Endometrial microvascular endothelial cells (primary cell): ENCODE results near the gene RECQL5. TPM values are rescaled to one million over a fixed set of nuclear protein-coding genes. Genes with fewer than 3 reads are reported as not detected.

Source experiments
- in situ Hi-C: cut with HindIII; loops from 2 replicates; pipeline ENCODE4 v1.10.0; 2017; ENCODE audit warnings: low sequenced_read_pairs, low pct_unique_long_range_greater_than_20kb; ENCODE audit errors: inconsistent ontology term
- total RNA-seq: library from RNA; depleted of rRNA; stranded (reverse); fragments of >200 nt; gene quantifications from one replicate; pipeline ENCODE4 v1.2.3, GENCODE V29; 2015; ENCODE audit errors: inconsistent ontology term

The RECQL5 gene
- total RNA-seq, 1 donor from 2014 or later, result 9.8 TPM

DNA sequence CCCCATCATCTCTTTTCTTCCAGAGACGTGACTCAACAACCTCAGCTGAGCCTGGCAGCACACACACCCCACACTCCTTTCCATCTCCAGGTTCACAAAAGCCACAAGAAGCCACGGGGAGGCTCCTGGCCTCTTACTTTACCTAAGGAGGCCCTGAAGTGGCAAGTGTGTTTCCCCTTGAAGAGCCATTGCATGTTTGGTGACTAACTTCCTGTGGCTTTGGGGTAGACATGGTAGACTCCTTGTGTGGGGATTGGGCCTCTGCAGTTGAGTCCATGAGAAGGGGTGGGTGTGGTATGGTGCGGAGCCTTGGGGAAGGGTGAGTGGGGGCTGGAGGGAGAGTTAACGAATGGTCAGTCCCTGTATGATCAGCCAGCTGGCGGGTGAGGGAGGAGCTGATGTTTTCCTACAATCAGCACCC lies 24.4 kb upstream of the RECQL5 start:
- in situ Hi-C loops, result no loop called here

DNA sequence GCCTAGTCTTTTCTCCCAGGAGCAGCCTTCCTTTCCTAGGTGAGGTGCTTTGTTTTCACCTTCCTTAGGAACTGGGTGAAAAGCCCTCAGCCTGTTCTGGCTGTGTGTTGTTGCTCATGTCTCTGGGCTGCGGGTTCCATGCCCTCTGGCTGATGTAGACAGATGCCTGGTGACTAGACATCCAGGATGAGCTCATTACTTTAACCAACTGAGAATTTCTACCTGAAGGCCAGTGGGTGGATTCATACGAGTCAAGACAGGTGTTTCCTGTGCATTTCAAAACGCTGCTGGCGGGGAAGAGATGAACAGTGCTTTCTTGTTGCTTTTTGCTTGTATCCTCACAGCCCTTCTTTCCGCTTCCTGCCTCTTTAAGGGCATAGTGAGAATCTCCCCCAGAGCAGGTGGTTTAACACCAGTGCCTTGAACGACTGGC lies 22.5 kb upstream of the RECQL5 start:
- in situ Hi-C loops, result no loop called here

DNA sequence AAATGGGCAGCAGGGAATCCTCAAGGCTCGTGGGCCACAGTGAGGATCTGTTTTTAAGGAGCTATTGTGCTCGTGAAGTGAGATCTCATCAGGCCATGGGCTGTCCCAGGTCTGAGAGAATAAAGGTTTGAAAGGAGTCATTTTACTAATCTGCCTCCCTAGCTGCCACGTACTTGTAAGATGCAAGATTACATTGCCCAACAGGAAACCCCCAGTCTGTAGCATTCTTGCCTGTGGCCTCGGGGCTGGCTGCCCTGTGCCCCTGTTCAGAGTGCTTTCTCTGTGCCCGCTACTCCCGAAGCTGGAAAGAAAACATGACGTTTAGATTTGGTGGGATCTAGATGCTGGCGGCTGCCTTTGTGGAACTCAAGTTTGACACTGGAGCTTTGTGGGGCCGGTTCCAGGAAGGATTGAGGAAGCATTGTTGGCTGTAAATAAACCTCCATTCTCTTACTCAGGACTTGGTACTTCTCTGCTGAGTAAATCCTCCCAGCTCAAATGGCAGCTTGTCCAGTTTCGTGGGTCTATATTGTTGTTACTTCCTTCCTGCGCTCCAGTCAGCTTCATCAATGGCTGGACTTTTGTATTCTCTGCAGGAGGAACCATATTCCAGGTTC lies 21.4 kb upstream of the RECQL5 start:
- in situ Hi-C loops, result no loop called here

DNA sequence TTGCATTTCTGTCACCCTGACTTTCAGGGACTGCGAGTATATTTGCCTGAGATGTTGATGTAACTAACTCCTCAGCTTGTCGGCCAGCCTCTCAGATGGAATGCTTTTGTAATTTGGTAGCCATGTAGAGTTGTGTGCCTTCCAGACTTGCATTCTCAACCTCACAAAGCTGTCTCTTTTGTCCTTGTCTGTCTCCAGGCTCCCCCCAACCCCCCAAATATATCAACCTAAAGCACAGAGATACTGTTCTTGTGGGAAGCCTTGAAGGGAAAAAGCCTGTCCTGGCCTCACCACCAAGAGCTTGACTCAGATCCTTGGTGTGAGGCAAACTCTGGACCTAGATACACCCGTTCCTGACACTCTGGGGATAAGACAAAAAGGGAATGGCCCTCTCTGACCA lies 18.5 kb upstream of the RECQL5 start:
- in situ Hi-C loops, result no loop called here

DNA sequence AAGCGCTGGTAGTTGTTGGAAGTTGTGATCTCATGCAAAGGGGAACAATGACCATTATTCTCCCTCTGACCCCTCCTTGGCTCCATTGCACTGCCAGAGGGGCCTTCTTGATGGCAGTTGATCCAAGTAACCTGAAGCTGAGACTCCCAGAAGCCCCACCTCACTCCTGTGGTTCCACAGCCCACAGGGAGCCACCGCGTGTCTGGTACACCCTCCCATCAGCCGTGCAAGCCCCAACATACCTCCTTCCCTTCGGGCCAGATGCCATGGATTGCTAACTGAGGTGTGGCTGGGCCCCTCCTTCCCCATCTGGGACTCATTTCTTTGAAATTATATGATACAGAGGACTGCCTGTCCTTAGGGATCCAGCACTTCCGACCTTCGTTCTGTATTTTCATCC lies 18.0 kb upstream of the RECQL5 start:
- in situ Hi-C loops, result loop anchor here (5.0 kb wide), 1 partner anchor 62 kb away; no protein-coding TSS in a partner anchor

DNA sequence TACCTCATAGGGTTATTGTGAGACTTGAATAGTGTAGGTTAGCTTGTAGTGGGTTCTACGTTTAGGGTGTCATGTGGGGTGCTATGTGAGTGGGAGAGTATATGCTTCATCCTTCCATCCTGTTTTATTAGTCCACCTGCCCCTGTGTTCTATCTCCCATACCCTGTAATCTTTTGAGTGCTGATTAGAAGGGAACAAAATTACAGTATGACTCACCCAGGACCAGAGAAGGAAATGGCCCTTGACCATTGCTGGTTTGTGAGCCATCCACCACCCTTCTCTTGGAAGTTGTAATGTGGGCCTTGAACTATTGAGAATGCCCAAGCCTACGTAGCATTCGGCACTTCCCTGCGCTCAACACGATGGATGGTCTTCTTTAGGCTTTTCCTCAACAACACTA lies 17.3 kb upstream of the RECQL5 start:
- in situ Hi-C loops, result loop anchor here (5.0 kb wide), 1 partner anchor 63 kb away; no protein-coding TSS in a partner anchor

DNA sequence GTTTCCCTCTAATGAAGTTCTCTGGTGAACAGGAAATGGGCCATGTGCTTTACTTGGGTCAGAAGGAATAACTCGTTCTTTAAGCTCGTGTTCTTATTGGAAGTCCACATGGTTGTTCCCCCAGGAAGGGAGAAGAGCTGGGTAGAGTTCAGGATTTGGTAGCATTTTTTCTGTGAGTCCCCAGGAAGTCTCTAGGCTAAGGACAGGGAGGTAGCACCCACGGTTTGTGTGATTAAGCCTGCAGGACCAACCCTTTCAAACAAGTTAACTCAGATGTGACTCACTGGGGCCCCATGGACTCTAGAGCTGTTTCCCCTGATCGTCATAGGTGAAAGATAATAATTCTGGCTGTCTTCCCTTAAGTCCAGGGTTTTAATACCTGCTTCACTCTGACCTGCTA lies 16.6 kb upstream of the RECQL5 start:
- in situ Hi-C loops, result loop anchor here (5.0 kb wide), 1 partner anchor 64 kb away; no protein-coding TSS in a partner anchor

DNA sequence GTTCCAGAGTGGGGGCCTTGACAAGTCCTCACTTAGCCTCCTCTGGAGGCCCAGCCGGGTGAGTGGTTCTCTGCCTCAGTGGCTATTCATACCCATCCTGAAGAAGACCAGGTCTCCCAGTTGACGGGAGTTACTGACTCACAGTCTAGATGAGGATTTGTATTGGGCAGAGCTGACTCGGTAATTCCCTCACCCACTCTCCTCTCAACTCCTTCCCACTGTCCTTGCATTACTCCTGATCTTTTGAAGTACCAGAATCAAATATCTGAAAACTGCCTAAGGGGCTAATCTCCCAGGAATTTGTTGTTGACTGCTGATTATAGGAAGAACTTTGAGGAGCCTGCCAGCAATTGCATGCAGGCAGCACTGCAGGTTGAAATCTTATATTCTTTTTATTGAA lies 14.3 kb upstream of the RECQL5 start:
- in situ Hi-C loops, result loop anchor here (5.0 kb wide), 1 partner anchor 66 kb away; no protein-coding TSS in a partner anchor

DNA sequence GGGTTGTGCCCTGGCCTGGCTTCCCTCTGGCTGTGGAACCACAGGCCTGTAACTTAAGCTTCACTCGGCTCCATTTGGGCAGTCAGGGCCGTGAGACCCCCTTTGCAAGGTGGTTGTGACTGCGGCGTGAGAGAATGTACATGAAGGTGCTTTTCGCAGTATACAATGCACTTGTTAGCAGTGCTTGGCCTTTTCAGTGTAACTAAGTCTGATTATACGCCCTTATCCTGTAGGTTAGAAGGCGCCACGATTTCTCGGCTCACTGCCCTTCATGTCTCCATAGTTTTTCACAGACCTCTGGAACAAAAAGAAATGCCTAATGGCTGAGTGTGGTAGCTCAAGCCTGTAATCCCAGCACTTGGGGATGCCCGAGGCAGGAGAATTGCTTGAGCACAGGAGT lies 13.5 kb upstream of the RECQL5 start:
- in situ Hi-C loops, result loop anchor here (5.0 kb wide), 1 partner anchor 67 kb away; no protein-coding TSS in a partner anchor

DNA sequence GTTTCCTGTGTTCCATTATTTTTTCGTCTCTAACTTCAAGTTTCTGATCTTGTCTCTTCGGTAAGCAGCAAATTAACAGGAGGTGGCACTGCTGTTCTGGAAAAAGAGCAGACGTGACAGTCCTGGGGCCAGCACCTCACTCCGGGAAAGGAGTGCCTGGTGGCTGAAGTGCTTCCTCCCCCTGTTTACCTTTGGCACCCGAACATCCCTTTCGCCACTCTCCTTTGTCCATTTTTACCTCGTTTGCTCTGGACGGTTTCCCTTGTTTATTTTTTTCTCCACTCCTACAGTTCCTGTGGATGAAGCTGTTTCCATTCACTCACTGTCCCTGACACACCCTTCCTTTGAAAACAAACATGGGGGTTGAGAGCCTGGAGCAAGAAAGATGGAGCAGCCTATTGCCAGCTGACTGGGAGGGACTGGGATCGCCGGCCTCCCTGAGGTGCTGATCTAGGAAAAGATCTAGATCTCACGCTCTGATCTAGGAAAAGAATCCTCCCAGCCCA lies 12.8 kb upstream of the RECQL5 start:
- in situ Hi-C loops, result loop anchor here (5.0 kb wide), 1 partner anchor 68 kb away; no protein-coding TSS in a partner anchor

DNA sequence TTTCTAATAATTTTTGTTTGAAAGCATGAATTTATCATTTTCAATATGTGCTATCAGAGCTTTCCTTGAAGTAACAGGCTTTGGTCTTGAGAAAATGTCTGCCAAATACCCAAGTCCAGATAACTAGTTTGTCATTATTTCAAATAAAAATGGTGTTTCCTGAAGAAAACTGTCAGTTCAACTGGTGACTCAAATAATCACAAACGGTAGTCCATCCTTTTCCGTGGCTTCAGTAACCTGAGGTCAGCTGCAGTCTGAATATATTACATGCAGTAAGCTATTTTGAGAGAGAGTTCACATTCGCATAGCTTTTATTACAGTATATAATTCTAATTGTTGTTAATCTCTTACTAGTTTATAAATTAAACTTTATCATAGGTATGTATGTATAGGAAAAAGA lies 9.5 kb upstream of the RECQL5 start:
- in situ Hi-C loops, result no loop called here

DNA sequence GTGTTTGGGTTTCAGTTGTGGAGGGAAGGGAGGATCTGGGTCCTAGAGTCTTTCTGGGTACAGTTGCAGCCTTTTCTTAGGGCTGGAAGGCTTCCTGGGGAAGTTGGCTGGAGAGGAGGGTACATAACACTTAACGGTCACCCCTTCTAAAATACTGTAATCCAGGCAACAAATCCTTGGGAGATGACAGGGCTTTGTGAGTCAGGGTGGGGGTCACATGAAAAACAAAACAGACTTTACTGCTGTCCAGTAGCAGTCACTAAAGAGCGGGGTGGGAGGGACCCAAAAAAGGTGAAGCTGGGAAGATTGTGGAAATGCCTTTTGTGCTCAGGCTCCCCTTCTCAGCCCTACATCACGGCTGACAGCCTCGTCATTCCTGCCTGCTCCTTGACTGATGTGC lies 6.5 kb upstream of the RECQL5 start:
- in situ Hi-C loops, result no loop called here

DNA sequence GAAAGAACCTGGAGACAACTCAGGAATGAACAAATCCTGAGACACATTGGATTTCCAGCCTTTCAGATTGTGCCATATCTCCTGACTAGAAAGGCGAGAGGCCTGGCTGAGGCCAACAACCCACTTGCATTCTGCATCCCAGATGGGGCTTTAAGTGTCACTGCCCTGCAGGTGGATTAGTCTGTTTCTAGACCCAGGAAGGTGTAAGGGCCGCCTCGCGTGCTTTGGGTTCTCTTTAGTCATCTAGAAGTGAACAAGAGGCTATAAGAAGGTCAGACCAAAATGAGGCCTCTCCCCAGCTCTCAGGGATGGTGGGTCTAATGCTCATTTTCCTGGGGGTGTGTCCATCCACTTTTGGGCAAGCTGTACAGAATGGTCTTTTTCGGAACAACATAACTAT lies 5.1 kb upstream of the RECQL5 start:
- in situ Hi-C loops, result no loop called here

DNA sequence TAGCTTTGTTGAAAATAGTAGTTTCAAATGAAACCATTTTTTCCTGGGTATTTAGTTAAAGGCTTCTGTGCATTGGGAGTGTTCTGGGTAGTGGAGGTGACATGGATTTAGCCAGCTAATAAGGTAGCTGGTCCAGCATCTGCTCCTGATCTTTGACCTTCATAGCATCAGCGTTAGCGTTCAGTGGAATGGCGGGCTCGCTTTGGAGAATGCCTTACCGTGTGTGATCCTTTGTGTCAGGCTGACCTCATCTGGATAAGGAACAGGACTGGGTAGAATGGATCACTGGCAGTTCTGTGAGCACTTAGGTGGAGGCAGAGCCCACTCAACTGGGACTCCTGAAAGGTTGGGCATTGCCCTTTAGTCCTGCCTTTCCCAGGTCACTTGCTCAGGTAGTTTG lies 3.9 kb upstream of the RECQL5 start:
- in situ Hi-C loops, result no loop called here

DNA sequence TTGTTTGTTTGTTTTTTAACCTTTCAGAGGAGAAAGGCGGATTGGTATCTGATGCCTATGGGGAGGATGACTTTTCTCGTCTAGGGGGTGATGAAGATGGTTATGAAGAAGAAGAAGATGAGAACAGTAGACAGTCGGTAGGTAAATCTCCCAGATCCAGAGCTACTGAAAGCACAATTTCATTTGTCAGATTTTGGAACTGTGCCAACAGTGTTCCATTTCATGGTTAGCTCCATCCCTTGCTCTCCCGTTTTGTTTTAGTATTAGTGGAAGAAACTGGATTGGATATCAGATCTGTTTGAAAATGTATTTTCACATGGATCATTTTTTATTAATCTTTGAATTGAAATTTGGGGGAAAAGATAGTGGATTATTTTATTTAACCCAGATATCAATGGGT lies 1.5 kb upstream of the RECQL5 start:
- in situ Hi-C loops, result no loop called here

DNA sequence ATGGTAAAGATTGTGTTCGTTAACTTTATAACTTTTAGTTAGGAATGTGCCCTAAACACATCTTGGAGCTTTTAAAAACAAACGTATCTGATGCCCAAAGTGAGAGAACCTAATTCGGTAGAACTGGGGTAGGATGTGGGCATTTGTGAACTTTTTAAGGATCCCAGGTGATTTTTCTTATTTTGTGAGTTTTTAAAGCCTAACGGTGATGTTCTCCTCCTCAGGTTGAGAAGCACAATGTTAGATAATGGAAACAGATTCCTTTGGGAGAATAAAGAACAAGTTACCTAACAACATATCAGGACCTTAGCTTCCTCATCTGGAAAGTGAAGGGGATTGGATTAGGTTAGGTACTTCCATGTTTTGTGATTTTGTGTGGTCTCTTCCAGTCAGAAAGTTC lies 871 bp upstream of the RECQL5 start:
- in situ Hi-C loops, result no loop called here

DNA sequence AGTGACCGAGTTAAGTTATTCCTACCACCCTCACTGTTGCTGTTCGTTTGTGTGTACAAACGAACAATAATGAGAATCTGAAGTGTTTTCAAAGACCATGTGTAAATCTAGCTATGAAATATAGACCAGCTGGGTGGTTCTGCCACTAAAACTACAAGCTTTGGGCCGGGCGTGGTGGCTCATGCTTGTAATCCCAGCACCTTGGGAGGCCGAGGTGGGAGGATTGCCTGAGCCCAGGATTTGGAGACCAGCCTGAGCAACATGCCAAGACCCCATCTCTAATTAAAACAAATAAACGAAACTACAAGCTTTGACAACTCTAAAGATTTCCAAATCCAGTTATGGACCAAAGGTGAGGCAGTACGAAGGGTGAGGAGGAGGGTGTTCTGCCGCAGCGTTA lies 973 bp downstream of the RECQL5 start:
- in situ Hi-C loops, result no loop called here

DNA sequence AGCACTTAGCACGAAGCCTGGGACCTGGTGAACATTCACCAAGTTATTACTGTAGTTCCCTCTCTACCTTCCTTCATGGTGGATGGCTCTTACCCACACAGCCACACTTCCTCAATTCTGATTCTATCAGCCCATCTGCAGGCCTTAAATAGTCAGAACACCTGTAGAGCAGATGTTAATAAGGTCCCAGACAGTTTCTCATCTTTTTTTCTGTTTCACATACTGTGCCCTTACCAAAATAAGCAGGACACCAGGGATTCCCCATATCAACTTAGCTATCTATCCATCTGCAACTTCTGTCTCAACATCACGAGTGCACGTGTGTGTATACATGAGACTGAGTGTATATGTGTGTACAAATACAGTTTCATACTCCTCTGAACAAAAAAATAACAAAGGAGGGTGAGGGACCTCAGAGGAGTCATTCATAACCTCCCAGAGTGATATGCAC lies 2.8 kb downstream of the RECQL5 start:
- in situ Hi-C loops, result no loop called here

DNA sequence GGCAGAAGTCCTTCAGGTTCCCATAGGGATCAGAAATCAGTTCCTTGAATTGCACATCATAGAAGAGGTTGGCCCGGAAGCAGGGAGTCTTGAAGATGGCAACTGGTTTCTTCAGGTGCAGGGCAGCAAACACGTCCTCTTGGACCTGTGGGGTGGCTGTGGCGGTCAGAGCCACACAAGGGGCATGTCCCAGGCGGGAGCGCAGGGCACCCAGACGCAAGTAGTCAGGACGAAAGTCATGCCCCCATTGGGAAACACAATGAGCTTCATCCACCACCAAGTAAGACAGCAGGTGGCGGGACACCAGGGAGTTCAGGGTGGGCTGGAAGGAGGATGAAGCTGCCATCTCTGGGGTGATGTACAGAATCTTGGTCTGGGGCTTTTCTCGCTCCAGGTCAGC lies 4.4 kb downstream of the RECQL5 start:
- in situ Hi-C loops, result no loop called here

DNA sequence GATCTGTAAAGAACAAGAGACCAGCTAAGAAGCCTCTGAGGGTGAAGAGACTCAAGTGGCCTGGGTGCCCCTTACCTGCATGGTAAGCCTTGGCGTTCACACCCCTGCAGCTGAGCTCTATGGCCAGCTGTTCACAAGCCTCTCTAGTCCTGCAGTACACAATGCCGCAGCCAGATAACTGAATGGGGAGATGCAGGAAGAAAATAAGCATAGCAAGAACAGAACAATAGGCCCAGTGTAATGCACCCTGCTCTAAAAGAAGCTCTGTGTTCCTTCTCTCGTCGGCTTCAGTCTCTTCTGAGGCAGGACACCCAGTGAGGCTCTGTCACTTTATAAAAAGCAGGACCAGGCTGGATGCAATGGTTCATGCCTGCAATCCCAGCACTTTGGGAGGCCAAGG lies 5.4 kb downstream of the RECQL5 start:
- in situ Hi-C loops, result no loop called here

DNA sequence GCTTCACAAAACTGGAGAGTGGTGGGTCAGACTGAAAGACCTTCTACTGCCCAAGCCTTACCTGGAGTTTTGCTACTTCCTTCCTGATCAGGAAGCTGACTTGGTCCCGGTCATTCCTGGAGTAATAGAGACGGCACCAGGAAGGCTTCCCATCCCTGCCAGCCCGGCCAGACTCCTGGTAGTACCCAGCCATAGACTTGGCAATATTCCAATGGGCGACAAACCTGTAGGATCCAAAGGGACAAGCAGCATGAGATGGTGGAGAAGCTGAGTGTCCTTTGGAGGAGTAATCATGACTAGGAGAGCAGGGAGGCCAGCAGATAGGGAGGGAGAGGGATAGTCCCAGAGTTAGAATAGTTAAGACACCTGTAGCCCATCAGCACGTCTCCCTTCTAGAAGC lies 8.7 kb downstream of the RECQL5 start:
- in situ Hi-C loops, result no loop called here
